Measurements from ENCODE around the gene ROCK1. TPM values are rescaled to one million over a fixed set of nuclear protein-coding genes. Genes with fewer than 3 reads are reported as not detected.

ROCK1 gene
- total and polyA plus RNA-seq, 2 donors (not counting 3 experiments of a cell fraction or from before 2014, with no cell fraction given), result 5.3 to 53.0 TPM

GRCh38 chr18:20971886-20972267 is 139.7 kb downstream of the ROCK1 start:
- no peaks in the 10 kb centered on the region for H3K9me3 ChIP-seq (replicated peaks; ENCODE audit: control insufficient read depth, insufficient read depth, low read length)
- no peaks in the 10 kb centered on the region for H4K20me1 ChIP-seq (replicated peaks; ENCODE audit: control insufficient read depth, extremely low read depth, insufficient read depth, low read length)
- H2AFZ ChIP-seq (ENCODE audit: low read depth, low read length), result no peak overlapping the region
- intact Hi-C loops (cut with micrococcal nuclease), result loop anchor here (1.0 to 5.0 kb wide), 3 partner anchors 141 to 205 kb away; no protein-coding TSS in a partner anchor
- no peak overlapping the region for H3K9ac ChIP-seq (replicated peaks; ENCODE audit: extremely low read depth, insufficient read depth, low read length)
- peaks cover 2 to 4% of the 10 kb centered on the region in 2 experiments for H3K36me3 ChIP-seq (ENCODE audit: control insufficient read depth in 2 of 2, extremely low read depth in 1 of 2, insufficient read depth in 2 of 2, low read length in 2 of 2)
- ChIA-PET POLR2A (no interaction called here), CTCF (interaction anchor here (0.6 to 2.3 kb wide), 4 partner anchors 9 to 207 kb away, joined by 4 to 13 read pairs (median 6); partner anchors contain the start of gene ROCK1)
- dilution Hi-C loops (cut with MboI; ENCODE audit: extremely low pct_ligation_motif_present, low sequenced_read_pairs), result no loop called here
- H3K79me2 ChIP-seq (ENCODE audit: control insufficient read depth, insufficient read depth, low read length), result no peaks in the 10 kb centered on the region
- TF ChIP-seq CTCF (IDR thresholded peaks at IDR 0.05; ENCODE audit: extremely low read depth in 1 of 2, insufficient read depth in 1 of 2, low read depth in 1 of 2, low read length in 2 of 2) (peak; percentile 25 to 53), POLR2AphosphoS5 (IDR thresholded peaks at IDR 0.05; ENCODE audit: insufficient read depth, low read depth, low read length) (no peak)
- no peaks in the 10 kb centered on the region for H3K4me1 ChIP-seq (ENCODE audit: control insufficient read depth, extremely low read depth, insufficient read depth, low read length)
- H3K4me3 ChIP-seq (replicated peaks in 1 of 3; ENCODE audit: insufficient read depth in 1 of 3, low read depth in 1 of 3, low read length in 3 of 3), result no peak overlapping the region
- H3K4me2 ChIP-seq (ENCODE audit: insufficient read depth, low read length), result no peak overlapping the region
- FAIRE-seq (peak; percentile 80), DNase-seq (ENCODE audit: low read depth, low spot score) (peak; percentile 42)
- no TSS peak for BruUV-seq (replicated peaks)
- H3K9me1 ChIP-seq (replicated peaks; ENCODE audit: control insufficient read depth, extremely low read depth, insufficient read depth, low read length), result no peaks in the 10 kb centered on the region
- H3K27ac ChIP-seq (ENCODE audit: insufficient read depth, low read depth, low read length), result no peak overlapping the region
- H3K27me3 ChIP-seq (ENCODE audit: control insufficient read depth in 2 of 2, insufficient read depth in 2 of 2, low read length in 2 of 2), result no peaks in the 10 kb centered on the region

GRCh38 chr18:20966795-20967194 is 144.8 kb downstream of the ROCK1 start:
- Histone ChIP-seq H3K9me1 (replicated peaks; ENCODE audit: control insufficient read depth, extremely low read depth, insufficient read depth, low read length) (no peaks in the 10 kb centered on the region), H3K4me3 (replicated peaks in 1 of 3; ENCODE audit: insufficient read depth in 1 of 3, low read depth in 1 of 3, low read length in 3 of 3) (no peak overlapping the region), H3K36me3 (ENCODE audit: control insufficient read depth in 2 of 2, extremely low read depth in 1 of 2, insufficient read depth in 2 of 2, low read length in 2 of 2) (peaks cover 6% of the 10 kb centered on the region in 2 experiments), H2AFZ (ENCODE audit: low read depth, low read length) (no peak overlapping the region), H3K27me3 (ENCODE audit: control insufficient read depth in 2 of 2, insufficient read depth in 2 of 2, low read length in 2 of 2) (no peaks in the 10 kb centered on the region), H3K4me1 (ENCODE audit: control insufficient read depth, extremely low read depth, insufficient read depth, low read length) (no peaks in the 10 kb centered on the region), H3K9ac (replicated peaks; ENCODE audit: extremely low read depth, insufficient read depth, low read length) (no peak overlapping the region), H3K9me3 (replicated peaks; ENCODE audit: control insufficient read depth, insufficient read depth, low read length) (no peaks in the 10 kb centered on the region), H3K79me2 (ENCODE audit: control insufficient read depth, insufficient read depth, low read length) (no peaks in the 10 kb centered on the region), H4K20me1 (replicated peaks; ENCODE audit: control insufficient read depth, extremely low read depth, insufficient read depth, low read length) (no peaks in the 10 kb centered on the region), H3K4me2 (ENCODE audit: insufficient read depth, low read length) (no peak overlapping the region), H3K27ac (ENCODE audit: insufficient read depth, low read depth, low read length) (no peak overlapping the region)
- intact Hi-C loops (cut with micrococcal nuclease), result no loop called here
- TF ChIP-seq JUN (IDR thresholded peaks at IDR 0.05; ENCODE audit: borderline replicate concordance, insufficient read depth, insufficient read length, low read depth) (no peak), POLR2A (IDR thresholded peaks at IDR 0.05; ENCODE audit: low read depth, low read length) (no peak), EZH2 (IDR thresholded peaks at IDR 0.05; ENCODE audit: borderline replicate concordance, low read depth, low read length, severe bottlenecking) (no peak), MAX (IDR thresholded peaks at IDR 0.05; ENCODE audit: insufficient read depth, insufficient read length) (no peak), FOS (IDR thresholded peaks at IDR 0.05; ENCODE audit: borderline replicate concordance, insufficient read depth, low read length) (no peak), MYC (IDR thresholded peaks at IDR 0.05; ENCODE audit: low read depth, low read length) (no peak), CTCF (IDR thresholded peaks at IDR 0.05; ENCODE audit: extremely low read depth in 1 of 2, insufficient read depth in 1 of 2, low read depth in 1 of 2, low read length in 2 of 2) (no peak), POLR2AphosphoS5 (IDR thresholded peaks at IDR 0.05; ENCODE audit: insufficient read depth, low read depth, low read length) (no peak), GATA2 (IDR thresholded peaks at IDR 0.05; ENCODE audit: insufficient read depth, insufficient read length, low read depth, low read length) (no peak)
- DNase-seq (ENCODE audit: low read depth, low spot score), result no peak
- ChIA-PET CTCF (interaction anchor here (1.3 kb wide), 1 partner anchor 213 kb away, joined by 3 read pairs; no protein-coding TSS in a partner anchor), POLR2A (no interaction called here)
- FAIRE-seq, result no peak
- BruUV-seq (replicated peaks), result no TSS peak
- dilution Hi-C loops (cut with MboI; ENCODE audit: extremely low pct_ligation_motif_present, low sequenced_read_pairs), result no loop called here
